ENCODE results near the gene PIGS.

Gene PIGS

GRCh38 chr17:28506763-28507487, 64.4 kb downstream of the PIGS start:
- no peak for DNase-seq (ENCODE audit: low spot score)

- DNase-seq (ENCODE audit: low spot score): no peak
These were observed 65.2 kb downstream of the PIGS start, which contains the start of gene FOXN1 for GRCh38 chr17:28505986-28506665. FOXN1 (plus strand) TSS chr17:28506348; CDS start chr17:28523970, 17,622 bp downstream.

- DNase-seq (ENCODE audit: low spot score): no peak
These were observed 67.9 kb downstream of the PIGS start for GRCh38 chr17:28503420-28503819.

Data from GM03348 (cell line).